ENCODE results near the gene GPD1L.

GRCh38 chr3:32132706-32133105, 26.3 kb downstream of the GPD1L start:
- TF ChIP-seq, protein P1, sequence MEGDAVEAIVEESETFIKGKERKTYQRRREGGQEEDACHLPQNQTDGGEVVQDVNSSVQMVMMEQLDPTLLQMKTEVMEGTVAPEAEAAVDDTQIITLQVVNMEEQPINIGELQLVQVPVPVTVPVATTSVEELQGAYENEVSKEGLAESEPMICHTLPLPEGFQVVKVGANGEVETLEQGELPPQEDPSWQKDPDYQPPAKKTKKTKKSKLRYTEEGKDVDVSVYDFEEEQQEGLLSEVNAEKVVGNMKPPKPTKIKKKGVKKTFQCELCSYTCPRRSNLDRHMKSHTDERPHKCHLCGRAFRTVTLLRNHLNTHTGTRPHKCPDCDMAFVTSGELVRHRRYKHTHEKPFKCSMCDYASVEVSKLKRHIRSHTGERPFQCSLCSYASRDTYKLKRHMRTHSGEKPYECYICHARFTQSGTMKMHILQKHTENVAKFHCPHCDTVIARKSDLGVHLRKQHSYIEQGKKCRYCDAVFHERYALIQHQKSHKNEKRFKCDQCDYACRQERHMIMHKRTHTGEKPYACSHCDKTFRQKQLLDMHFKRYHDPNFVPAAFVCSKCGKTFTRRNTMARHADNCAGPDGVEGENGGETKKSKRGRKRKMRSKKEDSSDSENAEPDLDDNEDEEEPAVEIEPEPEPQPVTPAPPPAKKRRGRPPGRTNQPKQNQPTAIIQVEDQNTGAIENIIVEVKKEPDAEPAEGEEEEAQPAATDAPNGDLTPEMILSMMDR (IDR thresholded peaks at IDR 0.05): no peak
- no peak for TF ChIP-seq POLR2A (IDR thresholded peaks at IDR 0.05)

Data from heart left ventricle (tissue), 13 donors.